ENCODE measurements around the gene PTEN.
A peak's percentile ranks its signal among the peaks of the same experiment; 100 is the strongest.
"Not testable (repeated sequence)": the region's sequence is repeated elsewhere in the genome, so short reads cannot be mapped to it uniquely, and the experiment has no call there.

PTEN gene

DNA sequence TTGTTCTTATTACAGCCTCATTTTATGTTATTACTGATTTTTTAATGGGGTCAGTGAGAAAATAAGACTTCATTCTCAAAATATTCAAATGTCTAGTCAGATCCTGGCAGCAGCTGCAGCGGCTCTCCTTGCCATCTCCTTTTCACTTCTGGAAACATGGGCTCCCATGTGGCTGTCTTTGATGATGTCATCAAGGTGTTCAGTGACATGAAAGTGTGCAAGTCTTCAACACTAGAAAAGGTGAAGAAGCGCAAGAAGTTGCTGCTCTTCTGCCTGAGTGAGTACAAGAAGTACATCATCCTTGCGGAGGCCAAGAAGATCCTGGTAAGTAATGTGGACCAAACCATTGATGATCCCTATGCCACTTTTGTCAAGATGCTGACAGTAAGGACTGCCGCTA, 19.7 kb upstream of the PTEN start:
- no peak for DNase-seq
- in situ Hi-C loops (cut with HindIII; ENCODE audit: low pct_ligation_motif_present, low pct_unique_long_range_greater_than_20kb, low sequenced_read_pairs): no loop called here

DNA sequence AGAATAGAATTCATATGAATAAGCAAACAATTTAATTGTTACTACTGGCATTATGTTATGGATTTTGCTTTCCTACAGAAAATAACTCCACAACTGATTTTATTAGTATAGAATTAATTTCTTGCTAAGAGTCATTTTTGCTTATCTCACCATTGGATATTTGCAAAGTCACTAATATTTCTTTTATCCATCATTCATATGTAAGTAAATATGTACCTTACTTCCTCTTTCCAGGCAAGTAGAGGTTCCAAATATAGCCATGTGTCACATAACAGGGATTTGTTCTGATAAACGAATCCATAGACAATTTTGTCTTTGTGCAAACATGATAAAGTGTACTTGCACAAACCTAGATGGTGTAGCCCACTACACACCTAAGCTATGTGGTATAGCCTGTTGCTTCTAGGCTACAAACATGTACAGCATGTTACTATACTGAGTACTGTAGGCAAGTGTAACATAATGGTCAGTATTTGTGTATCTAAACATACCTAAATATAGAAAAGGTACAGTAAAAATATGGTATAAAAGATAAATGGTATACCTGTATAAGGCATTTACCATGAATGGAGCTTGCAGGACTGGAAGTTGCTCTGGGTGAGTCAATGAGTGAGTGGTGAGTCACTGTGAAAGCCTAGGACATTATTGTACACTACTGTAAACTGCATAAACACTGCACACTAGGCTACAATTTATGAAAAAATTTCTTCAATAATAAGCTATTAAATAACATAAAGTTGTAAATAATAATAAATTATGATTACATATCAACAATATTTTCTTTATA, 18.4 kb upstream of the PTEN start:
- in situ Hi-C loops (cut with HindIII; ENCODE audit: low pct_ligation_motif_present, low pct_unique_long_range_greater_than_20kb, low sequenced_read_pairs): no loop called here
- peak; percentile 70 for DNase-seq

DNA sequence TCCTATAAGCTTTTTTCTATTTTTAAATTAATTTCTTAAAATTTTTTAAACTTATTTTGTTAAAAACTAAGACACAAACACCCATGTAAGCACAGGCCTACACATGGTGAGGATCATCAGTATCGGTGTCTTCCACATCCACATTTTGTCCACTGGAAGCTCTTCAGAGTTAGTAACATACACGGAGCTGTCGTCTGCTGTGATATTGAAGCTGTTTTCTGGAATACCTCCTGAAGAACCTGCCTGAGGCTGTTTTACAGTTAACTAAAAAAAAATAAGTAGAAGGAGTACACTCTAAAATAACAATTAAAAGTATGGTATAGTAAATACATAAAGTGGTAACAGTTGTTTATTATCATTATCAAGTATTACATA, 17.8 kb upstream of the PTEN start:
- no peak for DNase-seq
- in situ Hi-C loops (cut with HindIII; ENCODE audit: low pct_ligation_motif_present, low pct_unique_long_range_greater_than_20kb, low sequenced_read_pairs): no loop called here

DNA sequence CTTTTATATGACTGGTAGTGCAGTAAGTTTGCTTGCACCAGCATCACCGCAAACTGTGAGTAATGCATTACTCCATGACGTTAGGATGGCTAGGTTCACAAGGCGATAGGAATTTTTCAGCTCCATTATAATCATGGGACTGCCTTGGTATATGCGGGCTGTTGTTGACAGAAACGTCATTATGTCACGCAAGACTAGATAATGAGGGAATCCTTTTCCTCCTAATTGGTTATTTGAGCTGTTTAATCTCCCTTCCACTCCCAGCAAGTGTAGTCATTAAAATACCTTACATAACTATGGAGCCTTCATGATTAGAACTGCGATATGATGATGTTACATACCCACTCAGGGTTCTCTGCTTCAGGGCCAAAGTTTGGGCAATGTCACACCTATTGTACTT, 17.4 kb upstream of the PTEN start:
- in situ Hi-C loops (cut with HindIII; ENCODE audit: low pct_ligation_motif_present, low pct_unique_long_range_greater_than_20kb, low sequenced_read_pairs): no loop called here
- peak; percentile 64 for DNase-seq

DNA sequence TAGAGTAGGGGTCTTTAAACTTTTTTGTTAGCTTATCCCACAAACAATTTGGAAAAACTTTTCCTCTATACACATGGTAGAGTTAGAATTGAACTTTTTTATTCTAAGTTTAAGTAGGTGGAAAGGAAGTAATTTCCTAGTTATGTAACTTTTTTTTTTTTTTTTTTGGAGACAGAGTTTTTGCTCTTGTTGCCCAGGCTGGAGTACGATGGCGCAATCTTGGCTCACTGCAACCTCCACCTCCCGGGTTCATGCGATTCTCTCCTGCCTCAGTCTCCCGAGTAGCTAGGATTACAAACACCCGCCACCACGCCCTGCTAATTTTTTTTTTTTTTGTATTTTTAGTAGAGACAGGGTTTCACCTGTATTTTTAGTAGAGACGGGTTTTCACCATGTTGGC, 16.7 kb upstream of the PTEN start:
- DNase-seq; in situ Hi-C loops (cut with HindIII; ENCODE audit: low pct_ligation_motif_present, low pct_unique_long_range_greater_than_20kb, low sequenced_read_pairs): not testable (repeated sequence)

DNA sequence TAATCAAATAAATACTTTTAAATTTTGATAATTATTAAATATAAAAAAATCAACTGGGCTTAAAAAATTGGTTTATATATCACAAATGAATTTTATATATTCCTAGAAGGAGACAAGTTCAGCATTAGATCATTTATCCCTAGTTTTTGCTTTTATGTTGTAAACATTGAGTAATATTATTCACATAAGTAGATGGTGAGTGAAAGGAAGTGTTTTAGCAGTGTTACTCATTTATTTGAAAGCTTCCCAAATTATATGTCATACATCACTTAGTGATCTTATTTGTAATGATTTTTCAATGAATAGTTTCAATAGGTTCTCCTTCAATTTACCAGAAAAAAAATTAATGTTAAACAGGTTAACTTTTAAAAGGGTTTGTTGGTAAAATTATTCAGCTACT, 15.9 kb upstream of the PTEN start:
- DNase-seq: no peak
- in situ Hi-C loops (cut with HindIII; ENCODE audit: low pct_ligation_motif_present, low pct_unique_long_range_greater_than_20kb, low sequenced_read_pairs): no loop called here

DNA sequence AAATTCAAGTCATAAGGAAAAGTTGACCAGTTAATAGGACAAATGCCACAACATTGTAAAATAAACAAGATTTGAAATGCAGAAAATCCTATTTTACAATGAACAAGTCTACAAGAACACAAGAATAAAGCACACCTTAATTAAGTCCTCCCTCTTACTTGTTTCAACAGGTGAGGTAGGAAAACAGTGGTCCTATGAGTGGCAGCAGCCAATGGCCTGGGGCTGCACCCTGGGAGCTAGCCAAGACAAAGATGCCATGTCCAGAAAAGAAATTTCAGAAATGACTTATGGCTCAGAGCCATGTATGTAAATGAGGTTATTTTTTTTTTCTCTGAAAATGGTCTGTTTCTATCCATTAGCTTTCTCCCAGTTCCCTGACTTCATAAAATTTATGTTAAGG, 14.4 kb upstream of the PTEN start:
- no peak for DNase-seq
- in situ Hi-C loops (cut with HindIII; ENCODE audit: low pct_ligation_motif_present, low pct_unique_long_range_greater_than_20kb, low sequenced_read_pairs): no loop called here

DNA sequence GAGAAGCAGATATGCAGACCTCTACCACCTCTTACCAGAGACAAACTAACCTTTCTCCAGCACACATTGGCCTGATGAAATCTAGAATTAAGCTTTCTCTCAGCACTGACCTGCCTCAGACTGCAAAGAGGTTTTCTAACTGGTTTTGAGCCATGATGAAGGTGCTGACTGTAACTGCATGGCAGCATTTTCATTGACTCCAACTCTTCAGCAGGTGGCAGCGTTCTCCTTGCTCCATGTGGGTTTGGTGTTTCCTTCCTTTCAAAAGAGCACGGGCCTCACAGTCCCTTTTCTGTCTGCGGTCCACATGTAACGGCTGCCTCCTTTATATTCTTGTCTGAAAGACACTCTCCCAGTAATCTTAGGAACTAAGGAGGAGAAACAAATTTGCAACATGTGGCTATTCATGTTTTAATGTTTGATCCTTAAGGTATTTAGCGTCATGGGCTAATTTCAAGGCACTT, 12.7 kb upstream of the PTEN start:
- DNase-seq: peak; percentile 76
- in situ Hi-C loops (cut with HindIII; ENCODE audit: low pct_ligation_motif_present, low pct_unique_long_range_greater_than_20kb, low sequenced_read_pairs): loop anchor here (25.0 kb wide), 1 partner anchor 712 kb away; no protein-coding TSS in a partner anchor

DNA sequence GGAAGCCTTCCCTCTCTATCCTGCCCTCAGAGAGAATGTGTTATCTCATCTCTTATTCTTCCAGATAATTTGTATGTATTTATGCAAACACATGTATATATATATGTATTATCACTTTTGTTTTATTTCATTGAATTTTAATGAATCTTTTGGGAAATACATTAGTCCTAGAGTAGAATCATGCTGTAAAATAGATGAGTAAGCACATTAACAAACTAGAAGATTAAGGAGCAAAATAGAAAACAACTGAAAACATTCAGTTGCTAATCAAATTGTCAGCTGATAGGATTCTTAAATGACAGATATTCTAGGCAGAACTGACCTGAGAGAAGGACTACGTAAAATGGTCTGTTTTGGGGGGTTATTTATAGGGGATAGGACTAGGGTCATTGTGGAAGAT, 11.3 kb upstream of the PTEN start:
- in situ Hi-C loops (cut with HindIII; ENCODE audit: low pct_ligation_motif_present, low pct_unique_long_range_greater_than_20kb, low sequenced_read_pairs): loop anchor here (25.0 kb wide), 1 partner anchor 710 kb away; no protein-coding TSS in a partner anchor
- DNase-seq: no peak

DNA sequence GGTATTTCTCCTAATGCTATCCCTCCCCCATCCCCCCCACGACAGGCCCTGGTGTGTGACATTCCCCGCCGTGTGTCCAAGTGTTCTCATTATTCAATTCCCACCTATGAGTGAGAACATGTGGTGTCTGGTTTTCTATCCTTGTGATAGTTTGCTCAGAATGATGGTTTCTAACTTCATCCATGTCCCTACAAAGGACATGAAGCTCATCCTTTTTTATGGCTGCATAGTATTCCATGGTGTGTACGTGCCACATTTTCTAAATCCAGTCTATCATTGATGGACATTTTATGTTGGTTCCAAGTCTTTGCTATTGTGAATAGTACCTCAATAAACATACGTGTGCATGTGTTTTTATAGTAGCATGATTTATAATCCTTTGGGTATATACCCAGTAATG, 8.2 kb upstream of the PTEN start:
- in situ Hi-C loops (cut with HindIII; ENCODE audit: low pct_ligation_motif_present, low pct_unique_long_range_greater_than_20kb, low sequenced_read_pairs): loop anchor here (25.0 kb wide), 1 partner anchor 707 kb away; no protein-coding TSS in a partner anchor
- not testable (repeated sequence) for DNase-seq

DNA sequence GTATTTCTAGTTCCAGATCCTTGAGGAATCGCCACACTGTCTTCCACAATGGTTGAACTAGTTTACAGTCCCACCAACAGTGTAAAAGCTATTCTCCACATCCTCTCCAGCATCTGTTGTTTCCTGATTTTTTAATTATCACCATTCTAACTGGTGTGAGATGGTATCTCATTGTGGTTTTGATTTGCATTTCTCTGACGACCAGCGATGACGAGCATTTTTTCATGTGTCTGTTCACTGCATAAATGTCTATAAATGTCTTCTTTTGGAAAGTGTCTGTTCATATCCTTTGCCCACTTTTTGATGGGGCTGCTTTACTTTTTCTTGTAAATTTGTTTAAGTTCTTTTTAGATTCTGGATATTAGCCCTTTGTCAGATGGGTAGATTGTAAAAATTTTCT, 7.8 kb upstream of the PTEN start:
- not testable (repeated sequence) for DNase-seq
- in situ Hi-C loops (cut with HindIII; ENCODE audit: low pct_ligation_motif_present, low pct_unique_long_range_greater_than_20kb, low sequenced_read_pairs): loop anchor here (25.0 kb wide), 1 partner anchor 707 kb away; no protein-coding TSS in a partner anchor

DNA sequence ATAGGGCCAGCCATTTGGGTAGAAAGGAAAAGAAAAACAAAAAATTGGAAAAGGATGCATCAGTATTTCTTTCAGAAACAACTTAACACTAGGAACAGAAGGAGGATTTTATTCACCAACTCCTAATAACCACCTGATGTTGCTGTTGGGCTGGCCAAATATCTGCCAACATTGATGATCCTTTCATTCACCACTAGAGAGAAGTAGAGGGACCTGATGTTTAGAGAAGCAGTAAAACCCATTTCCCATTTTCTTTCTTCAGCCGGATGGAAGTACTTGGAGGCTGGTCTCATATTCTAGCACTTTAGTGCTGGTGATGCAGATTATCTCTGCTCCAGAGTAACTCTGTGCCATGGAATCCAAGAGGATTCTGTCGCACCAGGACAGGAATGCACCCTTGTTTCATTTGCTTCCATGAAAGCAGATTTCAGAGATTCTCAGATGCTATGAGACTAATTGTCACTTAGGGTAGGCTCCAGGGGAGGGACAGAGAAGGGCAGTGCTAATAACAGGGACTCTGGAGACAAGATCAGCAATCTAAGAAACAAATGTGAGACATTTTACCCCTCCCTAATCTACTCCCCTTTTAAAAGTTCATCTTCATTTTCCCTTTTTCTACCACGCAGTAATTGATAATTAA, 3.1 kb upstream of the PTEN start:
- peak; percentile 80 for DNase-seq
- in situ Hi-C loops (cut with HindIII; ENCODE audit: low pct_ligation_motif_present, low pct_unique_long_range_greater_than_20kb, low sequenced_read_pairs): loop anchor here (25.0 kb wide), 1 partner anchor 702 kb away; no protein-coding TSS in a partner anchor

DNA sequence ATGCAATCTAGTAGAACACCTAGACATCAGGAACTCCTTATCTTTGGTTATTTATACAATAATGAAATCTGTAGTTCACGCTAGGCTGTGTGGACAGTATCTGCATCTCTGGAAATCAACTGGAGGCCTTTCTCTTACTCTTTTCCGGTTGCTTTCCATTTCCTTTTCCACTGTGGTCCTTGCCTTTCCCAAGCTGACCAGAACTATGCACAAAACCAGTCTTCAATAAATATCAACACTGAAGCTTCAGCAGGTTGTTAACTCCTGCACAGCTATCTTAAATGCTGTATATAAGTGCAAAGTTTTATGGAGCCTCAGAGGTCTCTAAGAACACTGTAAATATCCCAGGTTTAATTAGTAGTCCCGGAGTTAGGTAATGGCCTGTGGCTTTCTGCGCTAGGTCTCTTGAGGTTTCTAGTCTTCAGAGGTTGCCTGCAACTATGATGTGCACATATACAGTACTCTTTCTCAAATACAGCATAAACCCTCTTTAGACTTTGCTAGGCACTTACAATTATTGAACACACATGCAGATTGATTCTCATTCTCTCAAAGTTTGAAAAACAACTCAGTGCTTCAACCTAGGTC, 2.5 kb upstream of the PTEN start:
- no peak for DNase-seq
- in situ Hi-C loops (cut with HindIII; ENCODE audit: low pct_ligation_motif_present, low pct_unique_long_range_greater_than_20kb, low sequenced_read_pairs): loop anchor here (25.0 kb wide), 1 partner anchor 701 kb away; no protein-coding TSS in a partner anchor

DNA sequence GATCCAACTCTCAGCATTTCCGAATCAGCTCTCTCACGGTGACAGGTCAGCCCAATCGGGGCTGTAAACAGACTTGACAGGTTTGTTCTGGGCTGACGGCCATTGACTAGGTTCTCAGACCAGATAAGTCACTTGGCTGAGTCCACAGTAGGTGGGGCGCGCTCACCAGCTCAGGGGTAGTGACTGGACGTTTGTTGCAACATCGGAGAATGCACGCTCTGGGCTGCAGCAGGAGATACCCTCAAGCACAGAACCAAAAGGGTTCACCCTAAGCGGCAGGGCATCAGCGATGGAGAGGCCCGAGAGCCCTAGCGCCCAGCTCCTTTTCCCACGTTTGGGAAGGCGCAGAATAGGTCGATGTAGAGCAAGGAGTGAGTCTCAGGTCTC, 1.9 kb upstream of the PTEN start:
- in situ Hi-C loops (cut with HindIII; ENCODE audit: low pct_ligation_motif_present, low pct_unique_long_range_greater_than_20kb, low sequenced_read_pairs): loop anchor here (25.0 kb wide), 1 partner anchor 701 kb away; no protein-coding TSS in a partner anchor
- DNase-seq: peak; percentile 76

DNA sequence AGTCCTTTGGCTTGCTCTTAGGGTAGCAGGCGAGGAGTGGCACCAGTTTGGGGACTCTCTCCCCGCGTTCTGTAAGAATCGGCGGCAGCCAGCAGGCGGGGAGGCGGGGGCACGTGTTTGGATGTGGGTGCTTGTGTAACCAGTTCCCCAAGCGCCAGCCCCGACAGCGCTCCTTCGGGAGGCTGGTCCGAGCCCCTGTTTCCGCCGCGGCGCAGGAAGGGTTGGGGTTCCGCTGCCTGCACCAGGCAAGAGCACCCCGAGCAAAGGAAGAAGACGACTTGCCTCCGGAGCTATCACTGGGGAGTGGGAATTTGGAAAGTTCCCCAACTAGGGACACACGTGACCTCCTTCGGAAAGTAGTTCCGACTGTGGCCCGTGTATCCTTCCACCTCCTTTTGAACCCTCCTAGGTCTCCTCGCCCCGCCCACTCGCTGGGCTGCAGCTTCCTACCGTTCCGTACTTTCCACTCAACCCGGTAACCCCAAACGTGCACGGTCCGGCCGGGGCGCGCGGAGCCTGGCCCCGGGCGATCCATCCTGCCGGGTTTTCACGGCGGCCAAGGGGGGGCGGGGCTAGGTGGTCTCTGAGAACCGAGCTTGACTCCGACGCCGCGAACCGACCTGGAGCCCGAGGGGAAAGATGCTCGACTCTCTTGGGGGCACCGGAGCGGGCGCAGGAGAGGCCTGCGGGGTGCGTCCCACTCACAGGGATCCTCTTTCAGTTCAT, 1.3 kb upstream of the PTEN start:
- peak; percentile 99 for DNase-seq
- in situ Hi-C loops (cut with HindIII; ENCODE audit: low pct_ligation_motif_present, low pct_unique_long_range_greater_than_20kb, low sequenced_read_pairs): loop anchor here (25.0 kb wide), 1 partner anchor 700 kb away; no protein-coding TSS in a partner anchor

DNA sequence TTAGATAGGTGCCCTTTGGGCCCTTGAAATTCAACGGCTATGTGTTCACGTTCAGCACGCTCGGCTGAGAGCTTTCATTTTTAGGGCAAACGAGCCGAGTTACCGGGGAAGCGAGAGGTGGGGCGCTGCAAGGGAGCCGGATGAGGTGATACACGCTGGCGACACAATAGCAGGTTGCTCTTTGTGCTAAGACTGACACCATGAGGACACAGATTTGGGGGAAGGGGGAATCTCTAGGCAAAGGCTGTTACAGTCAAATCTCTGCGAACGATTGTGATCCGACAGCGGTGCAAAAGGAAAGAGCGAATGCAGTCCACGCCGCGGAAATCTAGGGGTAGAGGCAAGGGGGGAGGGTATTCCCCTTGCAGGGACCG, 759 bp upstream of the PTEN start:
- DNase-seq: no peak
- in situ Hi-C loops (cut with HindIII; ENCODE audit: low pct_ligation_motif_present, low pct_unique_long_range_greater_than_20kb, low sequenced_read_pairs): loop anchor here (25.0 kb wide), 1 partner anchor 700 kb away; no protein-coding TSS in a partner anchor

DNA sequence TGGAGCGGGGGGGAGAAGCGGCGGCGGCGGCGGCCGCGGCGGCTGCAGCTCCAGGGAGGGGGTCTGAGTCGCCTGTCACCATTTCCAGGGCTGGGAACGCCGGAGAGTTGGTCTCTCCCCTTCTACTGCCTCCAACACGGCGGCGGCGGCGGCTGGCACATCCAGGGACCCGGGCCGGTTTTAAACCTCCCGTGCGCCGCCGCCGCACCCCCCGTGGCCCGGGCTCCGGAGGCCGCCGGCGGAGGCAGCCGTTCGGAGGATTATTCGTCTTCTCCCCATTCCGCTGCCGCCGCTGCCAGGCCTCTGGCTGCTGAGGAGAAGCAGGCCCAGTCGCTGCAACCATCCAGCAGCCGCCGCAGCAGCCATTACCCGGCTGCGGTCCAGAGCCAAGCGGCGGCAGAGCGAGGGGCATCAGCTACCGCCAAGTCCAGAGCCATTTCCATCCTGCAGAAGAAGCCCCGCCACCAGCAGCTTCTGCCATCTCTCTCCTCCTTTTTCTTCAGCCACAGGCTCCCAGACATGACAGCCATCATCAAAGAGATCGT, 598 bp downstream of the PTEN start:
- DNase-seq: peak; percentile 46
- in situ Hi-C loops (cut with HindIII; ENCODE audit: low pct_ligation_motif_present, low pct_unique_long_range_greater_than_20kb, low sequenced_read_pairs): loop anchor here (25.0 kb wide), 1 partner anchor 698 kb away; no protein-coding TSS in a partner anchor

DNA sequence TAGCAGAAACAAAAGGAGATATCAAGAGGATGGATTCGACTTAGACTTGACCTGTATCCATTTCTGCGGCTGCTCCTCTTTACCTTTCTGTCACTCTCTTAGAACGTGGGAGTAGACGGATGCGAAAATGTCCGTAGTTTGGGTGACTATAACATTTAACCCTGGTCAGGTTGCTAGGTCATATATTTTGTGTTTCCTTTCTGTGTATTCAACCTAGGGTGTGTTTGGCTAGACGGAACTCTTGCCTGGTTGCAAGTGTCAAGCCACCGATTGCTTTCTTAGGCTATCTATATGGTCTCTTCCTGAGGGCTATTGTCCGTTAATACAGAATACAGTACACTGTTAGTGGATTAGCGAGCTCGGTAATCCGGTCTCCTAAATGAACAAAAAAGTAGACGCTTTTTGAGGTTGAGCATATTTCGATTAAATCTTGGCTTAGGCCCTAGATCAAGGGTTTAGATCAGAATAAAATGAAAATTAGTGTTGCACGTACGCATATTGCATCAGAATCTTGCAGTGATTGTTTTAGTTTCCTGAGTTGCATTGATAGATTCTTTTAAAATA, 1.2 kb downstream of the PTEN start:
- peak; percentile 40 for DNase-seq
- in situ Hi-C loops (cut with HindIII; ENCODE audit: low pct_ligation_motif_present, low pct_unique_long_range_greater_than_20kb, low sequenced_read_pairs): loop anchor here (25.0 kb wide), 1 partner anchor 698 kb away; no protein-coding TSS in a partner anchor
